CD4-positive, CD25-positive, alpha-beta regulatory T cell (primary cell): ENCODE data around the gene SNX20. TPM values are rescaled to one million over a fixed set of nuclear protein-coding genes. Genes with fewer than 3 reads are reported as not detected.

Experiments used
- ATAC-seq, 2 donors: fragments of 150-1000 bp; cut with Tn5 transposase; one replicate each; pipeline ENCODE4 v1.10.0; 2021; ENCODE audit warnings: low read depth in 2 of 2, moderate number of reproducible peaks in 2 of 2, moderate library complexity in 1 of 2
- DNase-seq, 3 donors: peaks; one replicate each; pipeline versions ENCODE4 v3.0.0 to v3.0.0-alpha.2; 2012 to 2022; ENCODE audit warnings: mixed read lengths in 1 of 3
- H3K27ac ChIP-seq: one replicate; pipeline ENCODE4 v1.7.0; 2013; ENCODE audit warnings: mild to moderate bottlenecking, low read length; ENCODE audit not compliant: insufficient read depth, poor library complexity, severe bottlenecking
- H3K27me3 ChIP-seq: one replicate; pipeline ENCODE4 v1.7.0; 2013; ENCODE audit warnings: low read length; ENCODE audit not compliant: control insufficient read depth, insufficient read depth
- H3K36me3 ChIP-seq: one replicate; pipeline ENCODE4 v1.7.0; 2013; ENCODE audit warnings: mild to moderate bottlenecking, low read length, moderate library complexity; ENCODE audit not compliant: control insufficient read depth, insufficient read depth
- H3K4me1 ChIP-seq: 2 replicates; pipeline ENCODE4 v1.7.0; 2013; ENCODE audit warnings: mild to moderate bottlenecking, low read length; ENCODE audit not compliant: insufficient read depth, control insufficient read depth, poor library complexity, severe bottlenecking
- H3K4me3 ChIP-seq: one replicate; pipeline ENCODE4 v1.7.0; 2013; ENCODE audit warnings: low read depth, mild to moderate bottlenecking, low read length, moderate library complexity
- H3K9me3 ChIP-seq, 2 experiments: 1 replicate in 1 of 2; 2 replicates in 1 of 2; pipeline ENCODE4 v1.7.0; 2013; ENCODE audit warnings: low read length in 2 of 2, mild to moderate bottlenecking in 1 of 2, moderate library complexity in 1 of 2; ENCODE audit not compliant: control insufficient read depth in 2 of 2
- H3K27ac Mint-ChIP-seq, 3 donors: one replicate each; pipeline ENCODE4 v1.8.0; 2020 to 2022; ENCODE audit warnings: mild to moderate bottlenecking in 3 of 3, mixed read lengths in 3 of 3, moderate library complexity in 2 of 3
- H3K27me3 Mint-ChIP-seq: one replicate; pipeline ENCODE4 v1.8.0; 2022; ENCODE audit warnings: mild to moderate bottlenecking, mixed read lengths
- H3K36me3 Mint-ChIP-seq: one replicate; pipeline ENCODE4 v1.8.0; 2020; ENCODE audit warnings: mixed read lengths
- H3K4me1 Mint-ChIP-seq, 4 donors: one replicate each; pipeline ENCODE4 v1.8.0; 2020 to 2022; ENCODE audit warnings: mixed read lengths in 4 of 4, mild to moderate bottlenecking in 1 of 4
- H3K4me3 Mint-ChIP-seq, 4 donors: one replicate each; pipeline ENCODE4 v1.8.0; 2020 to 2022; ENCODE audit warnings: mild to moderate bottlenecking in 4 of 4, mixed read lengths in 4 of 4, moderate library complexity in 3 of 4
- H3K9me3 Mint-ChIP-seq, 7 donors: one replicate each; pipeline ENCODE4 v1.8.0; 2020 to 2022; ENCODE audit warnings: mixed read lengths in 7 of 7, mild to moderate bottlenecking in 3 of 7, moderate library complexity in 2 of 7
- polyA plus RNA-seq, 4 donors: library from polyadenylated mRNA; unstranded; fragments of 300-500 nt; fragmentation: Illumina TruSeq; gene quantifications; one replicate each; pipeline ENCODE4 v1.2.3, GENCODE V29; 2021
- total RNA-seq: library from RNA; stranded (reverse); gene quantifications from one replicate; pipeline ENCODE4 v1.2.3, GENCODE V29; 2022

Gene SNX20
- total and polyA plus RNA-seq, 5 donors from 2014 or later, result 69.2 to 173 (median 130) TPM

- peaks cover 75% of the 10 kb centered on the region for H3K36me3 ChIP-seq
- H3K27me3 ChIP-seq, result no peaks in the 10 kb centered on the region
- H3K27me3 Mint-ChIP-seq, result no peaks in the 10 kb centered on the region
- no peak overlapping the region for H3K4me3 ChIP-seq
- peaks cover 22% of the 10 kb centered on the region for H3K4me1 ChIP-seq
- H3K9me3 Mint-ChIP-seq, result peaks cover 0 to 10% (median 4%) of the 10 kb centered on the region in 7 donors
- H3K27ac ChIP-seq, result no peak overlapping the region
- peak overlapping the region in 1 of 3 donors; percentile 59 for H3K27ac Mint-ChIP-seq
- no peak for ATAC-seq
- peaks cover 66% of the 10 kb centered on the region for H3K36me3 Mint-ChIP-seq
- DNase-seq, result no peak
- peak overlapping the region in 1 of 4 donors; percentile 54 for H3K4me3 Mint-ChIP-seq
- H3K9me3 ChIP-seq, result peaks cover 16 to 27% of the 10 kb centered on the region in 2 experiments
- H3K4me1 Mint-ChIP-seq, result peaks cover 22 to 34% (median 28%) of the 10 kb centered on the region in 4 donors
These were observed 10.6 kb downstream of the SNX20 start for GRCh38 chr16:50670476-50670875.

- peaks cover 67% of the 10 kb centered on the region for H3K36me3 ChIP-seq
- no peaks in the 10 kb centered on the region for H3K27me3 ChIP-seq
- no peak overlapping the region for H3K27ac ChIP-seq
- H3K4me1 Mint-ChIP-seq, result peaks cover 26 to 38% (median 29%) of the 10 kb centered on the region in 4 donors
- ATAC-seq, result no peak
- no peaks in the 10 kb centered on the region for H3K27me3 Mint-ChIP-seq
- H3K36me3 Mint-ChIP-seq, result peaks cover 58% of the 10 kb centered on the region
- H3K9me3 Mint-ChIP-seq, result peaks cover 0 to 9% (median 4%) of the 10 kb centered on the region in 7 donors
- DNase-seq, result no peak
- no peak overlapping the region for H3K4me3 ChIP-seq
- H3K4me1 ChIP-seq, result peaks cover 29% of the 10 kb centered on the region
- H3K4me3 Mint-ChIP-seq, result no peak overlapping the region
- H3K9me3 ChIP-seq, result peaks cover 16 to 27% of the 10 kb centered on the region in 2 experiments
- H3K27ac Mint-ChIP-seq, result peak overlapping the region in 1 of 3 donors; percentile 60
These were observed 11.4 kb downstream of the SNX20 start for GRCh38 chr16:50669741-50670140.

- H3K27me3 ChIP-seq, result no peaks in the 10 kb centered on the region
- DNase-seq, result no peak
- H3K36me3 ChIP-seq, result peaks cover 55% of the 10 kb centered on the region
- Mint-ChIP-seq H3K27me3 (no peaks in the 10 kb centered on the region), H3K4me1 (peaks cover 26 to 41% (median 28%) of the 10 kb centered on the region in 4 donors), H3K9me3 (peaks cover 0 to 9% (median 4%) of the 10 kb centered on the region in 7 donors), H3K4me3 (peak overlapping the region in 2 of 4 donors; percentile 8 to 81), H3K36me3 (peaks cover 48% of the 10 kb centered on the region), H3K27ac (peak overlapping the region; percentile 70 to 94 (median 94))
- H3K27ac ChIP-seq, result peak overlapping the region; percentile 16
- H3K4me1 ChIP-seq, result peaks cover 30% of the 10 kb centered on the region
- H3K9me3 ChIP-seq, result peaks cover 13 to 19% of the 10 kb centered on the region in 2 experiments
- H3K4me3 ChIP-seq, result no peak overlapping the region
- no peak for ATAC-seq
These were observed 12.6 kb downstream of the SNX20 start for GRCh38 chr16:50668368-50669008.

GRCh38 chr16:50667497-50668367 lies 13.4 kb downstream of the SNX20 start:
- Mint-ChIP-seq H3K4me1 (peaks cover 26 to 41% (median 28%) of the 10 kb centered on the region in 4 donors), H3K9me3 (peaks cover 0 to 8% (median 3%) of the 10 kb centered on the region in 7 donors), H3K4me3 (peak overlapping the region; percentile 79 to 84 (median 82)), H3K27me3 (no peaks in the 10 kb centered on the region), H3K36me3 (peaks cover 45% of the 10 kb centered on the region), H3K27ac (peak overlapping the region; percentile 93 to 94 (median 94))
- Histone ChIP-seq H3K4me3 (no peak overlapping the region), H3K27ac (peak overlapping the region; percentile 60), H3K4me1 (peaks cover 30% of the 10 kb centered on the region), H3K36me3 (peaks cover 47% of the 10 kb centered on the region), H3K9me3 (peaks cover 13% of the 10 kb centered on the region in 2 experiments), H3K27me3 (no peaks in the 10 kb centered on the region)
- ATAC-seq, result peak in 1 of 2 donors; percentile 22
- peak in 1 of 3 donors; percentile 44 for DNase-seq

- Mint-ChIP-seq H3K4me1 (peaks cover 26 to 41% (median 28%) of the 10 kb centered on the region in 4 donors), H3K9me3 (peaks cover 0 to 4% (median 3%) of the 10 kb centered on the region in 7 donors), H3K4me3 (peak overlapping the region; percentile 79 to 84 (median 82)), H3K36me3 (peaks cover 41% of the 10 kb centered on the region), H3K27ac (peak overlapping the region; percentile 93 to 94 (median 94)), H3K27me3 (no peaks in the 10 kb centered on the region)
- Histone ChIP-seq H3K36me3 (peaks cover 39% of the 10 kb centered on the region), H3K4me3 (peak overlapping the region; percentile 80), H3K4me1 (peaks cover 30% of the 10 kb centered on the region), H3K27ac (peak overlapping the region; percentile 60), H3K9me3 (peaks cover 4% of the 10 kb centered on the region in 2 experiments), H3K27me3 (no peaks in the 10 kb centered on the region)
- DNase-seq (peak in 1 of 3 donors; percentile 69), ATAC-seq (peak; percentile 51 to 60)
These were observed 14.2 kb downstream of the SNX20 start for GRCh38 chr16:50666658-50667496.

GRCh38 chr16:50665128-50665878 lies 15.8 kb downstream of the SNX20 start:
- peak overlapping the region; percentile 64 for H3K4me3 ChIP-seq
- Mint-ChIP-seq H3K9me3 (peaks cover 0 to 4% (median 0%) of the 10 kb centered on the region in 7 donors), H3K4me3 (peak overlapping the region; percentile 73 to 88 (median 82)), H3K27me3 (no peaks in the 10 kb centered on the region), H3K27ac (peak overlapping the region; percentile 85 to 95 (median 94)), H3K36me3 (peaks cover 26% of the 10 kb centered on the region), H3K4me1 (peaks cover 17 to 41% (median 22%) of the 10 kb centered on the region in 4 donors)
- ATAC-seq (peak; percentile 41 to 59), DNase-seq (peak; percentile 69 to 81 (median 69))
- no peaks in the 10 kb centered on the region for H3K27me3 ChIP-seq
- peaks cover 30% of the 10 kb centered on the region for H3K4me1 ChIP-seq
- peaks cover 24% of the 10 kb centered on the region for H3K36me3 ChIP-seq
- no peaks in the 10 kb centered on the region for H3K9me3 ChIP-seq
- H3K27ac ChIP-seq, result no peak overlapping the region
